Lower leg skin (tissue), 4 donors: ENCODE data around the gene RUNX1. TPM values are rescaled to one million over a fixed set of nuclear protein-coding genes. Genes with fewer than 3 reads are reported as not detected.
A peak's percentile ranks its signal among the peaks of the same experiment; 100 is the strongest.

Experiments used
- DNase-seq, 2 donors: peaks; one replicate each; pipeline ENCODE4 v3.0.0-alpha.2; 2019; ENCODE audit warnings: low spot score in 2 of 2
- H3K4me3 ChIP-seq: fragments of 200-600 bp; sonication (generic); 2 replicates; pipeline ENCODE4 v1.5.1; 2017; ENCODE audit warnings: mild to moderate bottlenecking, low read depth; ENCODE audit not compliant: poor library complexity, severe bottlenecking
- POLR2A ChIP-seq, 2 donors: fragments of 450-650 bp; IDR thresholded peaks; one replicate each; pipeline ENCODE4 v1.6.1; 2016 to 2017; ENCODE audit warnings: antibody characterized with exemption in 2 of 2, mild to moderate bottlenecking in 1 of 2, moderate library complexity in 1 of 2
- WGBS, 2 donors: methylation state at CpG; one replicate each; pipeline ENCODE4 v1.1.5; 2018; 5-methylcytosine and 5-hydroxymethylcytosine counted together
- intact Hi-C: fragments of 100-400 bp; cut with DNase I; formaldehyde crosslinking; loops from one replicate; pipeline ENCODE4 v1.15.0; 2023; ENCODE audit warnings: low total_unique reads
- total RNA-seq, 4 donors: library from RNA; depleted of rRNA; stranded (reverse); fragments of >200 nt; gene quantifications; one replicate each; pipeline ENCODE4 v1.1.0, GENCODE V29; 2016
- TF ChIP-seq, protein P1 (sequence below), 3 donors: fragments of 450-650 bp; IDR thresholded peaks; one replicate each; pipeline ENCODE4 v1.5.1; 2016; ENCODE audit warnings: antibody characterized with exemption in 3 of 3, mild to moderate bottlenecking in 3 of 3, moderate library complexity in 2 of 3

RUNX1 gene
- total RNA-seq, 4 donors from 2014 or later, result 7.3 to 29.1 (median 18.1) TPM

DNA sequence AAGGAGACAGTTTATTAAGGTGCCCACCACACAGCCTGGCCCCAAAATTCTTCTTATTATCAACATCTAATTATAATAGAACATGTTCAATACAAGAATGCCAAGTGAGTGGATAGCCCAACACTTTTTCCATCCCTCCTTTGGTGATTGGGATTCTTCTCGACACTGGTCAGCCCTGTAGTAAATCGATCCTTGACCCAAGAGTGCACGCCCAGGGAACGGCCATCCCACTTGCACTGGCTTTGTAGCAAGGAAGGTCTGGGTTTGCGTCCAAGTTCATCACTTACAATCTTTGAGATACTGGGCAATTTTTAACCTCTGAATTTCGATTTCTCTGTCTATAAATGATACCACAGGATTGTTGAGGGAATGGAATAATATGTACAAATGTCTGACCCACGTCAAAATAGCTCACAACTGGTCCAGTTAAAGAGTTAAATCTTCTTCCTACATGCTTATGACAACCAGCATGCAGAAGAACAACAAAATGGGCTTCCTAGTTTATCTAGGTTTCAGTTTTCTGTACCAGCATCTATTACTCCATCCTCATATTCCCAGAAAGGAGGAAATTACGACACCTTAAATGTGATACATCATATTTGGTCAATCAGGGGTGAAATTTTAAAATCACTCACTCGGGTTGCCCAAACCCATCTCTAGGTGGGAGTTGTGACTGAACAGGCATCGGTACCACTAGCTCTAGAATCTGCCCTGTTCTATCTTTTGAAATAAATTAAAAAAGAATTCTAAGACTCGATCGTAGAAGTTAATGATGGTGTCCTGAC, 218.5 kb downstream of the RUNX1 start:
- TF ChIP-seq, protein P1, sequence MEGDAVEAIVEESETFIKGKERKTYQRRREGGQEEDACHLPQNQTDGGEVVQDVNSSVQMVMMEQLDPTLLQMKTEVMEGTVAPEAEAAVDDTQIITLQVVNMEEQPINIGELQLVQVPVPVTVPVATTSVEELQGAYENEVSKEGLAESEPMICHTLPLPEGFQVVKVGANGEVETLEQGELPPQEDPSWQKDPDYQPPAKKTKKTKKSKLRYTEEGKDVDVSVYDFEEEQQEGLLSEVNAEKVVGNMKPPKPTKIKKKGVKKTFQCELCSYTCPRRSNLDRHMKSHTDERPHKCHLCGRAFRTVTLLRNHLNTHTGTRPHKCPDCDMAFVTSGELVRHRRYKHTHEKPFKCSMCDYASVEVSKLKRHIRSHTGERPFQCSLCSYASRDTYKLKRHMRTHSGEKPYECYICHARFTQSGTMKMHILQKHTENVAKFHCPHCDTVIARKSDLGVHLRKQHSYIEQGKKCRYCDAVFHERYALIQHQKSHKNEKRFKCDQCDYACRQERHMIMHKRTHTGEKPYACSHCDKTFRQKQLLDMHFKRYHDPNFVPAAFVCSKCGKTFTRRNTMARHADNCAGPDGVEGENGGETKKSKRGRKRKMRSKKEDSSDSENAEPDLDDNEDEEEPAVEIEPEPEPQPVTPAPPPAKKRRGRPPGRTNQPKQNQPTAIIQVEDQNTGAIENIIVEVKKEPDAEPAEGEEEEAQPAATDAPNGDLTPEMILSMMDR (IDR thresholded peaks at IDR 0.05), result no peak
- no peak for TF ChIP-seq POLR2A (IDR thresholded peaks at IDR 0.05)
- peak in 1 of 2 donors; percentile 81 for DNase-seq
- H3K4me3 ChIP-seq, result no peak overlapping the region
- intact Hi-C loops, result no loop called here
- WGBS, 2 donors, result 91 to 93% methylated on average over 12 of the region's 12 CpGs

DNA sequence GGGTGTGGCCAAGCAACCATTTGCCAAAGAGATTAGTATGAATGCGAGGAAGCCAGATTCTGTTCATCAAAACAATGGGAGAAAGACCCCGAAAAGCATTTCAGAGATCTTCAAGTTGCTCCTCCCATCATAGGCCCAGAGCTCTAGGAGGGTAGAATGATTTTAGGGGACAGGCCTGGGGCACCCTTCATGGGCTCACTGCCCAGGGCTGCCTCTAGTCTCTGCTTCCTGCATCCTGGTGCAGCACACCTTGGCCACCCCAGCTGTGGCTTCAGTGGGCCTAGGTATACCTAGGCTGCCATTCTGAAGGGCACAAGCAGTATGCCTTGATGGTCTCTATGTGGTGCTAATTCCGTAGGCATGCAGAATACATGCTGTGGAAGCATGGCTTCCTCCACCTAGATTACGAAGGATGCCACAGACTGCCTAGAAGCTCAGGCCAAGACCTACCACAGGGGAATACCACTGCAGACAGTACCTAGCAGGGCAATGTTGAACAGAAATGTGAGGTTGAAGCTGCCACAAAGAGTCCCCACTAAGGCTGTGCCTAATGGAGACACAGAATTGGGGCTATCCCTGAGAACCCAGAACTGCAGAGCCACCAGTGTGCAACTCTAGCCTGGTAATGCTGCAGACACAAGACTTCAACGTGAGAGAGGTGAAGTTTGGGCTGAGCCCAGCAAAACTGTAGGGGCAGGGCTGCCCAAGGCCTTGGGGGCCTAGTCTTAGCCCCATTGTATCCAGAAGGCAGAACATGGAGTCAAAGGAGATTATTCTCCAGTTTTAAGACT, 221.5 kb downstream of the RUNX1 start:
- WGBS, 2 donors, result 71 to 81% methylated on average over 5 of the region's 5 CpGs
- H3K4me3 ChIP-seq, result no peak overlapping the region
- DNase-seq, result peak; percentile 13 to 78
- intact Hi-C loops, result no loop called here
- no peak for TF ChIP-seq POLR2A (IDR thresholded peaks at IDR 0.05)
- TF ChIP-seq, protein P1 (IDR thresholded peaks at IDR 0.05), result no peak

DNA sequence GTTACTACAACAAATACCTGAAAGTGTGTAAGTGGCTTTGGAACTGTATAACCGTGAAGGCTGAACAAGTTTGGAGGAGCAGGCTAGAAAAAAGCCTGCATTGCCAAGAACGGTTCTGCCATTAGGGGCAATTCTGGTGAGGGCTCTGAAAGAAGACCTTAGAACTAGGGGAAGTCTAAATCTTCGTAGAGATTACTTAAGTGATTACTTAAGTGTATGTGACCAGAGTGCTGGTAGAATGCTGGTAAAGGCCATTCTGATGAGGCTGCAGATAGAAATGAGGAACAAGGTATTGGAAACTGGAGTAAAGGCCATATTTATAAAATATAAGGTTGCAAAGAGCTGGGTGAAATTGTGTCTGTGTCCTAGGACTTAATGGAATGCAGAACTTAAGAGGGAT, 222.3 kb downstream of the RUNX1 start:
- intact Hi-C loops, result no loop called here
- WGBS, 2 donors, result 88 to 90% methylated on average over 3 of the region's 3 CpGs
- no peak for TF ChIP-seq POLR2A (IDR thresholded peaks at IDR 0.05)
- TF ChIP-seq, protein P1 (IDR thresholded peaks at IDR 0.05), result no peak
- no peak for DNase-seq
- no peak overlapping the region for H3K4me3 ChIP-seq

DNA sequence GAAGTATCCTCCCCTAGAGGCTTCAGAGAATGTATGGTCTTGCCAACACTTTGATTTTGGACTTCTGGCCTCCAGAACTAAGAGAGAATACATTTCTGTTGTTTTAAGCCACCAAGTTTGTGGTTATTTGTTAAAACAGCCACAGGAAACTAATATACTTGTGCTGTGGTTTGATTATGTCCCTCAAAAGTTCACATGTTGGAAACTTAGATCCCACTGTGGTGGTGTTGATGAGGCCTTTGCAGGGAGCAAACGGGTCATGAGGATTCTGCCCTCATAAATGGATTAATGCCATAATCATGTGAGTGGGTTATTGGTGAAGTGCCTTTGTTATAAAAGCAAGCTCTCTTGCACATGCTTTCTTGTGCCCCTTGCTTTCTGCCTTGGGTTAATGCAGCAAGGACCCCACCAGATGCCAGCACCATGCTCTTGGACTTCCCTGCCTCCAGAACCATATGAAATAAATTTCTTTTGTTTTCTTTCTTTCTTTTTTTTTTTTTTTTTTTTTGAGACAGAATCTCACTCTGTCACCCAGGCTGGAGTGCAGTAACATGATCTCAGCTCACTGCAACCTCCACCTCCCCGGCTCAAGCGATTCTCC, 223.1 kb downstream of the RUNX1 start:
- no peak overlapping the region for H3K4me3 ChIP-seq
- DNase-seq, result peak; percentile 4 to 25
- TF ChIP-seq POLR2A (IDR thresholded peaks at IDR 0.05), result no peak
- TF ChIP-seq, protein P1 (IDR thresholded peaks at IDR 0.05), result no peak
- intact Hi-C loops, result no loop called here
- 91 to 95% methylated on average over 3 of the region's 3 CpGs for WGBS, 2 donors

DNA sequence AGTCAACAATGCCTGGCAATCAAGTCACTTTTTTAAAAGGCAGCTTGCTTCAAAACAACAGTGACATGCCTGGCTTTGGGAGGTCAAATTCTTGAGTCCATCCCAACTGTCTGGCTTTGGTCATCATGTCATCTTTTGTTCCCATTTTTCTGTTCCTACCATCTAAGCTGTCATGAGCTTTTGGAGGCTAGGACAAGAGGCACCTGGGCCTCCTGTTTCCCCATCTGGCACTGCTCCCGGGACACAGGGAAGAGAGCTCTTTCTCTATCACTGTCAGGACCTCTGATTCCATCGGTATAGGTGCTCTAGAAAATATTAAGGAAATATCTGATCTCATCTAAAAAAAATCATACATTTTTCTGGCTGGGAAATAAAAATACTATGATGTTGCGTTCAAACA, 224.0 kb downstream of the RUNX1 start:
- no peak for TF ChIP-seq POLR2A (IDR thresholded peaks at IDR 0.05)
- TF ChIP-seq, protein P1 (IDR thresholded peaks at IDR 0.05), result no peak
- no peak overlapping the region for H3K4me3 ChIP-seq
- 94 to 96% methylated on average over 3 of the region's 3 CpGs for WGBS, 2 donors
- intact Hi-C loops, result no loop called here
- DNase-seq, result peak; percentile 28 to 79
